HepG2 (cell line): ENCODE results near the gene PCP4L1. TPM values are rescaled to one million over a fixed set of nuclear protein-coding genes. Genes with fewer than 3 reads are reported as not detected.

Experiments
- AKAP8 ChIP-seq: sonication (generic); formaldehyde crosslinking; IDR thresholded peaks from 2 replicates; pipeline ENCODE4 v1.5.1; 2020; ENCODE audit warnings: mild to moderate bottlenecking, missing genetic modification reagents
- BCL6 ChIP-seq: IDR thresholded peaks from 2 replicates; pipeline ENCODE4 v1.6.1; 2016; ENCODE audit warnings: missing genetic modification reagents, missing compliant biosample characterization
- MED13 ChIP-seq: sonication (generic); formaldehyde crosslinking; IDR thresholded peaks from 2 replicates; pipeline ENCODE4 v1.5.0; 2020; ENCODE audit warnings: missing genetic modification reagents
- TCF7L2 ChIP-seq: IDR thresholded peaks from 2 replicates; pipeline ENCODE4 v1.6.1; 2011; ENCODE audit warnings: mild to moderate bottlenecking, low read depth, low read length, moderate library complexity
- XRCC5 ChIP-seq: fragments of 200-400 bp; formaldehyde crosslinking; optimal IDR thresholded peaks from 2 replicates; pipeline ENCODE3; 2017; ENCODE audit warnings: mild to moderate bottlenecking, low read length
- ZNF44 ChIP-seq: sonication (generic); formaldehyde crosslinking; IDR thresholded peaks from 2 replicates; pipeline ENCODE4 v1.5.1; 2020; ENCODE audit warnings: mild to moderate bottlenecking, missing genetic modification reagents
- polyA plus RNA-seq, 8 experiments: library from polyadenylated mRNA; depleted of rRNA in 3 of 8; stranded (reverse) in 7 of 8; unstranded in 1 of 8; fragments of >200 nt; fragmentation: Illumina TruSeq in 4 of 8; extraction: Trizol in 4 of 8; gene quantifications; 2 replicates each; pipeline versions ENCODE4 v1.2.1 to v1.2.3, GENCODE V29; 2011 to 2016; ENCODE audit warnings: low read depth in 4 of 8, missing spikeins in 1 of 8, mixed read lengths in 1 of 8; ENCODE audit not compliant: insufficient read depth in 1 of 8
- total RNA-seq, 5 experiments: library from RNA; depleted of rRNA; stranded (reverse); fragments of >200 nt; fragmentation: Illumina TruSeq; extraction: Trizol; gene quantifications; 2 replicates each; pipeline ENCODE4 v1.2.3, GENCODE V29; 2016; ENCODE audit warnings: low read depth in 1 of 5
- TF ChIP-seq, protein P1 (sequence below): sonication (generic); formaldehyde crosslinking; IDR thresholded peaks from 2 replicates; pipeline ENCODE4 v1.4.0; 2020; ENCODE audit warnings: missing genetic modification reagents
- TF ChIP-seq, protein P2 (sequence below): sonication (generic); formaldehyde crosslinking; IDR thresholded peaks from 2 replicates; pipeline ENCODE4 v1.4.0; 2020; ENCODE audit warnings: missing genetic modification reagents, borderline replicate concordance
- TF ChIP-seq, protein P3 (sequence below): IDR thresholded peaks from 2 replicates; pipeline ENCODE4 v1.6.1; 2016; ENCODE audit warnings: missing compliant biosample characterization, missing genetic modification reagents, borderline replicate concordance
- TF ChIP-seq, protein P4 (sequence below): sonication (generic); formaldehyde crosslinking; IDR thresholded peaks from 2 replicates; pipeline ENCODE4 v1.5.0; 2020; ENCODE audit warnings: missing genetic modification reagents
- TF ChIP-seq, protein P5 (sequence below): sonication (generic); formaldehyde crosslinking; IDR thresholded peaks from 2 replicates; pipeline ENCODE4 v1.4.0; 2020; ENCODE audit warnings: missing genetic modification reagents
- TF ChIP-seq, protein P6 (sequence below): sonication (generic); formaldehyde crosslinking; IDR thresholded peaks from 2 replicates; pipeline ENCODE4 v1.8.0; 2022; ENCODE audit warnings: missing genetic modification reagents, mild to moderate bottlenecking, inconsistent platforms, borderline replicate concordance
- TF ChIP-seq, protein P7 (sequence below): IDR thresholded peaks from 2 replicates; pipeline ENCODE4 v1.6.1; 2016; ENCODE audit warnings: low read depth, missing genetic modification reagents, missing compliant biosample characterization

Gene PCP4L1
- total and polyA plus RNA-seq, 2 of the 13 experiments (the other 11 are each of a cell fraction or from before 2014, with no cell fraction given), result 0.28 TPM; not detected in 1

DNA sequence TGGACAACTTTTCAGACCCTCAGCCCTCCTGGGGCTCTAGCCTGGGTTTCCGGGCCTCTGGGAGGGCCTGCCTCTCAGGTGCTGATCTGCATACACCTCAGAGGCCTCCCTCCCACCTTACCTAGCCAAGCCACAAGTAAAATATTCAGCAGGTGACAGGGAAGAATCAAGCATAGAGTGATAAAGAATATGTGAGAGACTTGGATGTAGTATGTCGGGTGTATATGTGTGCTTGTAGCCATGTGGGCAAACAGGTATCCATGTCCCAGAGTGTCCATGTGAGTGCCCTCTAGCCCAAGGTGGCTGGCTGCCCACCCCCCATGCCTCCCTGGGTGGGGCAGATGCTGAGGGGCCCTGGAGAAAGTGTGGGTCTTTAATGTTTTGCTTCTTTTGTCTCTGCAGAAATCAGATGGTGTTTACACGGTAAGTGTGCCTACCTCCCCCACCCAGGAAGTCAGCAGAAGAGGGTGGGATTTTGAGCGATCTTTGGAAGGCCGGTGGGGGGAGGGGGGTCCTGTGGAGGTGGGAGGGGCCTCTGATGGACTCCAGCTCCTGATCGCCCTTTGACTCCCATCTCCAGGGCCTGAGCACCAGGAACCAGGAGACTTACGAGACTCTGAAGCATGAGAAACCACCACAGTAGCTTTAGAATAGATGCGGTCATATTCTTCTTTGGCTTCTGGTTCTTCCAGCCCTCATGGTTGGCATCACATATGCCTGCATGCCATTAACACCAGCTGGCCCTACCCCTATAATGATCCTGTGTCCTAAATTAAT, 40.1 kb upstream of the PCP4L1 start (continued):
- peak; percentile 24 for TF ChIP-seq XRCC5
- TF ChIP-seq, protein P1, sequence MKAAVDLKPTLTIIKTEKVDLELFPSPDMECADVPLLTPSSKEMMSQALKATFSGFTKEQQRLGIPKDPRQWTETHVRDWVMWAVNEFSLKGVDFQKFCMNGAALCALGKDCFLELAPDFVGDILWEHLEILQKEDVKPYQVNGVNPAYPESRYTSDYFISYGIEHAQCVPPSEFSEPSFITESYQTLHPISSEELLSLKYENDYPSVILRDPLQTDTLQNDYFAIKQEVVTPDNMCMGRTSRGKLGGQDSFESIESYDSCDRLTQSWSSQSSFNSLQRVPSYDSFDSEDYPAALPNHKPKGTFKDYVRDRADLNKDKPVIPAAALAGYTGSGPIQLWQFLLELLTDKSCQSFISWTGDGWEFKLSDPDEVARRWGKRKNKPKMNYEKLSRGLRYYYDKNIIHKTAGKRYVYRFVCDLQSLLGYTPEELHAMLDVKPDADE (CRISPR knock-in tag), result no peak
- TF ChIP-seq MED13, result 0 out of 2 replicates have a peak, but pooled peaks have one; percentile 80
- TF ChIP-seq, protein P2, sequence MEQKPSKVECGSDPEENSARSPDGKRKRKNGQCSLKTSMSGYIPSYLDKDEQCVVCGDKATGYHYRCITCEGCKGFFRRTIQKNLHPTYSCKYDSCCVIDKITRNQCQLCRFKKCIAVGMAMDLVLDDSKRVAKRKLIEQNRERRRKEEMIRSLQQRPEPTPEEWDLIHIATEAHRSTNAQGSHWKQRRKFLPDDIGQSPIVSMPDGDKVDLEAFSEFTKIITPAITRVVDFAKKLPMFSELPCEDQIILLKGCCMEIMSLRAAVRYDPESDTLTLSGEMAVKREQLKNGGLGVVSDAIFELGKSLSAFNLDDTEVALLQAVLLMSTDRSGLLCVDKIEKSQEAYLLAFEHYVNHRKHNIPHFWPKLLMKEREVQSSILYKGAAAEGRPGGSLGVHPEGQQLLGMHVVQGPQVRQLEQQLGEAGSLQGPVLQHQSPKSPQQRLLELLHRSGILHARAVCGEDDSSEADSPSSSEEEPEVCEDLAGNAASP, result peak; percentile 50; the same call in 1 of the 2 replicates
- TF ChIP-seq, protein P3, sequence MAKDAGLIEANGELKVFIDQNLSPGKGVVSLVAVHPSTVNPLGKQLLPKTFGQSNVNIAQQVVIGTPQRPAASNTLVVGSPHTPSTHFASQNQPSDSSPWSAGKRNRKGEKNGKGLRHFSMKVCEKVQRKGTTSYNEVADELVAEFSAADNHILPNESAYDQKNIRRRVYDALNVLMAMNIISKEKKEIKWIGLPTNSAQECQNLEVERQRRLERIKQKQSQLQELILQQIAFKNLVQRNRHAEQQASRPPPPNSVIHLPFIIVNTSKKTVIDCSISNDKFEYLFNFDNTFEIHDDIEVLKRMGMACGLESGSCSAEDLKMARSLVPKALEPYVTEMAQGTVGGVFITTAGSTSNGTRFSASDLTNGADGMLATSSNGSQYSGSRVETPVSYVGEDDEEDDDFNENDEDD (CRISPR knock-in tag), result peak; percentile 16; the same call in 1 of the 2 replicates
- TF ChIP-seq AKAP8 (CRISPR knock-in tag), result peak; percentile 43; the same call in 1 of the 2 replicates
- TF ChIP-seq, protein P4, sequence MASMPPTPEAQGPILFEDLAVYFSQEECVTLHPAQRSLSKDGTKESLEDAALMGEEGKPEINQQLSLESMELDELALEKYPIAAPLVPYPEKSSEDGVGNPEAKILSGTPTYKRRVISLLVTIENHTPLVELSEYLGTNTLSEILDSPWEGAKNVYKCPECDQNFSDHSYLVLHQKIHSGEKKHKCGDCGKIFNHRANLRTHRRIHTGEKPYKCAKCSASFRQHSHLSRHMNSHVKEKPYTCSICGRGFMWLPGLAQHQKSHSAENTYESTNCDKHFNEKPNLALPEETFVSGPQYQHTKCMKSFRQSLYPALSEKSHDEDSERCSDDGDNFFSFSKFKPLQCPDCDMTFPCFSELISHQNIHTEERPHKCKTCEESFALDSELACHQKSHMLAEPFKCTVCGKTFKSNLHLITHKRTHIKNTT (CRISPR knock-in tag), result no peak
- TF ChIP-seq, protein P5, sequence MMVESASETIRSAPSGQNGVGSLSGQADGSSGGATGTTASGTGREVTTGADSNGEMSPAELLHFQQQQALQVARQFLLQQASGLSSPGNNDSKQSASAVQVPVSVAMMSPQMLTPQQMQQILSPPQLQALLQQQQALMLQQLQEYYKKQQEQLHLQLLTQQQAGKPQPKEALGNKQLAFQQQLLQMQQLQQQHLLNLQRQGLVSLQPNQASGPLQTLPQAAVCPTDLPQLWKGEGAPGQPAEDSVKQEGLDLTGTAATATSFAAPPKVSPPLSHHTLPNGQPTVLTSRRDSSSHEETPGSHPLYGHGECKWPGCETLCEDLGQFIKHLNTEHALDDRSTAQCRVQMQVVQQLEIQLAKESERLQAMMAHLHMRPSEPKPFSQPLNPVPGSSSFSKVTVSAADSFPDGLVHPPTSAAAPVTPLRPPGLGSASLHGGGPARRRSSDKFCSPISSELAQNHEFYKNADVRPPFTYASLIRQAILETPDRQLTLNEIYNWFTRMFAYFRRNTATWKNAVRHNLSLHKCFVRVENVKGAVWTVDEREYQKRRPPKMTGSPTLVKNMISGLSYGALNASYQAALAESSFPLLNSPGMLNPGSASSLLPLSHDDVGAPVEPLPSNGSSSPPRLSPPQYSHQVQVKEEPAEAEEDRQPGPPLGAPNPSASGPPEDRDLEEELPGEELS, result peak; percentile 92
- TF ChIP-seq ZNF44 (CRISPR knock-in tag), result no peak
- TF ChIP-seq TCF7L2, result no peak
- TF ChIP-seq, protein P6, sequence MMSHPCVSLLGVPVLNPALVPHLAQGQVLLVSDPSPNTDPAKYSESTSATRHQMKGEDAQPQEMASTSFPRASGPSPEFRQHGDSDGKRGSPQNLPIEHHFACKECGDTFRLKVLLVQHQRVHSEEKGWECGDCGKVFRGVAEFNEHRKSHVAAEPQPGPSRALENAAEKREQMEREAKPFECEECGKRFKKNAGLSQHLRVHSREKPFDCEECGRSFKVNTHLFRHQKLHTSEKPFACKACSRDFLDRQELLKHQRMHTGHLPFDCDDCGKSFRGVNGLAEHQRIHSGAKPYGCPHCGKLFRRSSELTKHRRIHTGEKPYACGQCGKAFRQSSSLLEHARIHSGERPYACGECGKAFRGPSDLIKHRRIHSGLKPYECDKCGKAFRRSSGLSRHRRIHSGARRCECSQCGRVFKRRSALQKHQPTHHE (CRISPR knock-in tag), result no peak; the same call in 1 of the 2 replicates
- TF ChIP-seq, protein P7, sequence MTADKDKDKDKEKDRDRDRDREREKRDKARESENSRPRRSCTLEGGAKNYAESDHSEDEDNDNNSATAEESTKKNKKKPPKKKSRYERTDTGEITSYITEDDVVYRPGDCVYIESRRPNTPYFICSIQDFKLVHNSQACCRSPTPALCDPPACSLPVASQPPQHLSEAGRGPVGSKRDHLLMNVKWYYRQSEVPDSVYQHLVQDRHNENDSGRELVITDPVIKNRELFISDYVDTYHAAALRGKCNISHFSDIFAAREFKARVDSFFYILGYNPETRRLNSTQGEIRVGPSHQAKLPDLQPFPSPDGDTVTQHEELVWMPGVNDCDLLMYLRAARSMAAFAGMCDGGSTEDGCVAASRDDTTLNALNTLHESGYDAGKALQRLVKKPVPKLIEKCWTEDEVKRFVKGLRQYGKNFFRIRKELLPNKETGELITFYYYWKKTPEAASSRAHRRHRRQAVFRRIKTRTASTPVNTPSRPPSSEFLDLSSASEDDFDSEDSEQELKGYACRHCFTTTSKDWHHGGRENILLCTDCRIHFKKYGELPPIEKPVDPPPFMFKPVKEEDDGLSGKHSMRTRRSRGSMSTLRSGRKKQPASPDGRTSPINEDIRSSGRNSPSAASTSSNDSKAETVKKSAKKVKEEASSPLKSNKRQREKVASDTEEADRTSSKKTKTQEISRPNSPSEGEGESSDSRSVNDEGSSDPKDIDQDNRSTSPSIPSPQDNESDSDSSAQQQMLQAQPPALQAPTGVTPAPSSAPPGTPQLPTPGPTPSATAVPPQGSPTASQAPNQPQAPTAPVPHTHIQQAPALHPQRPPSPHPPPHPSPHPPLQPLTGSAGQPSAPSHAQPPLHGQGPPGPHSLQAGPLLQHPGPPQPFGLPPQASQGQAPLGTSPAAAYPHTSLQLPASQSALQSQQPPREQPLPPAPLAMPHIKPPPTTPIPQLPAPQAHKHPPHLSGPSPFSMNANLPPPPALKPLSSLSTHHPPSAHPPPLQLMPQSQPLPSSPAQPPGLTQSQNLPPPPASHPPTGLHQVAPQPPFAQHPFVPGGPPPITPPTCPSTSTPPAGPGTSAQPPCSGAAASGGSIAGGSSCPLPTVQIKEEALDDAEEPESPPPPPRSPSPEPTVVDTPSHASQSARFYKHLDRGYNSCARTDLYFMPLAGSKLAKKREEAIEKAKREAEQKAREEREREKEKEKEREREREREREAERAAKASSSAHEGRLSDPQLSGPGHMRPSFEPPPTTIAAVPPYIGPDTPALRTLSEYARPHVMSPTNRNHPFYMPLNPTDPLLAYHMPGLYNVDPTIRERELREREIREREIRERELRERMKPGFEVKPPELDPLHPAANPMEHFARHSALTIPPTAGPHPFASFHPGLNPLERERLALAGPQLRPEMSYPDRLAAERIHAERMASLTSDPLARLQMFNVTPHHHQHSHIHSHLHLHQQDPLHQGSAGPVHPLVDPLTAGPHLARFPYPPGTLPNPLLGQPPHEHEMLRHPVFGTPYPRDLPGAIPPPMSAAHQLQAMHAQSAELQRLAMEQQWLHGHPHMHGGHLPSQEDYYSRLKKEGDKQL (CRISPR knock-in tag), result 0 out of 2 replicates have a peak, but pooled peaks have one; percentile 29
- TF ChIP-seq BCL6, result peak; percentile 54; the same call in 1 of the 2 replicates
